ENCODE measurements around the gene HAO2.
"Not testable (repeated sequence)": the region's sequence is repeated elsewhere in the genome, so short reads cannot be mapped to it uniquely, and the experiment has no call there.

HAO2 gene

GRCh38 chr1:119347858-119348257 is 20.7 kb upstream of the HAO2 start:
- no peak for DNase-seq

GRCh38 chr1:119348941-119349340 is 19.6 kb upstream of the HAO2 start:
- DNase-seq, result no peak

GRCh38 chr1:119350866-119351265 is 17.7 kb upstream of the HAO2 start:
- DNase-seq, result not testable (repeated sequence)

DNA sequence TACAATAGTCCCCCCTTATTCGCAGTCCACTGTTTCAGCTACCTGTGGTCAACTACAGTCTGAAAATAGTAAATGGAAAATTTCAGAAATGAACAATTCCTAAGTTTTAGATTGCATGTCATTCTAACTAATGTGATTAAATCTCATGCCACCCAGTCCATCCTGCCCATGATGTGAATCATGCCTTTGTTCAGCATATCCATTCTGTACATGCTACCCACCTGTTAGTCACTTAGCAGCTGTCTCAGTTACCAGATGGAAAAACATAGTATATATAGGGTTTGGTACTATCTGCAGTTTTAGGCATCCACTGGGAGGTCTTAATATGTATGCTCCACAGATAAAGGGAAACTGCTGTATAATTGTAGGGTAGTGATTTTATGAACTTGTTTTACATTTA is 16.6 kb upstream of the HAO2 start:
- no peak for DNase-seq

DNA sequence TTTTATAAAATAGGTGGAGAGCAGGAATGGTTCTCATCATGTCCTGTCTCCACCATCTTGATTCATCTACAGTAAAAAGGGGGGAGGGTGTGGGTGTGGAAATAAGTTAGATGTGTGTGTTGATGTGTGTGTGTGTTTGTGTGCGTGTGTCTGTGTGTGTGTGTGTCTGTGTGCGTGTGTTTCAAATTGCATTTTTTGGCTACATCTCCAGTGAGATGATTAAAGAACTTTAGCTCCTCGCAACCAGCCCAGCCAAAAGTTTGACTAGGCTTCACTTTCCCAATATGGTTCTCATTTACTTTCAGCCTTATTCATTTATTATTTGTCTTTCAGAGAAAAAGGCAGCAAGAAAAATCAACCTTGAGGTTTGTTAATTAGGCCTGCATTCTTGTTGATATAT is 14.7 kb upstream of the HAO2 start:
- DNase-seq, result no peak

DNA sequence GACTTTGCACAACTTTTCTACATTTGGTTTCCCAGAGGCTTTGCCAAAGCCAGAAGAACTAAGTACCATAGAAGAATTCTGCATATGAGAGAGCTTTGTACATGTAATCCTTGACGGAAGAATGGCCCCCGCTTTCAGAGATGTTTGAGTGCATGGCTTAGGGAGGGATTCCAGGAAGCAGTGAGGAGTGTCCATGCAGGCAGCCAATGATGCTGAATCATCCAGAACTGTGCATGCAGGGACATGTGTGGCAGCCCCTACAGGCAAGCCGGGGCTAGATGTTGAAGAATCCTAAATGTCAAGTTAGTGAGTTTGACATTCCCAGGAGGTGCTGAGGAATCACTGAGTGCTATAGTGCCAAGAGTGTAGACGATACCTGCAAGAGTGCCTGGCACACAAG is 9.9 kb upstream of the HAO2 start:
- no peak for DNase-seq

- no peak for DNase-seq
Observed at GRCh38 chr1:119359730-119360129, 8.9 kb upstream of the HAO2 start.

GRCh38 chr1:119361205-119361604 is 7.4 kb upstream of the HAO2 start:
- no peak for DNase-seq

GRCh38 chr1:119361620-119362344 is 6.8 kb upstream of the HAO2 start:
- no peak for DNase-seq

GRCh38 chr1:119363162-119363561 is 5.4 kb upstream of the HAO2 start:
- DNase-seq, result no peak

- DNase-seq, result no peak
Observed at GRCh38 chr1:119364640-119365039, 3.9 kb upstream of the HAO2 start.

- no peak for DNase-seq
Observed at GRCh38 chr1:119366424-119366823, 2.2 kb upstream of the HAO2 start.

- no peak for DNase-seq
Observed at GRCh38 chr1:119367432-119368124, 1.0 kb upstream of the HAO2 start.

GRCh38 chr1:119370748-119371147 is 2.2 kb downstream of the HAO2 start:
- DNase-seq, result no peak

DNA sequence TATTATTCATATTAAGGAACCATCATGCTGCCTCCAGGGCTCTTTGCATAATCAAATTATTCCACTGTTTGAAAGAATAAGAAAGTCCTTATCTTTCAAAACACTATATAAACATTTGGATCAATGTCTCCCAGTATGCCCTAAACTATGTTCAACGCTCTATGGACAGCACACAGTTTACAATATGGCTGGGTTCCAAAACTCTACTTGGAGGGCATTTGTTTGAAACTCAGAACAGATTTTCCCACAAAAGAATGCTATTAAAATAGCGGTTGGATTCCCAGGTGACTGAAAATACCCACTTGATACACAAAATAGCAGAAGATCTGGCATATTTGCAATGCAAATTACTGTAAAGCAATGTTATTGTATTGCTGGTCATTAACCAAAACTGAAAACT is 3.2 kb downstream of the HAO2 start:
- DNase-seq, result no peak

DNA sequence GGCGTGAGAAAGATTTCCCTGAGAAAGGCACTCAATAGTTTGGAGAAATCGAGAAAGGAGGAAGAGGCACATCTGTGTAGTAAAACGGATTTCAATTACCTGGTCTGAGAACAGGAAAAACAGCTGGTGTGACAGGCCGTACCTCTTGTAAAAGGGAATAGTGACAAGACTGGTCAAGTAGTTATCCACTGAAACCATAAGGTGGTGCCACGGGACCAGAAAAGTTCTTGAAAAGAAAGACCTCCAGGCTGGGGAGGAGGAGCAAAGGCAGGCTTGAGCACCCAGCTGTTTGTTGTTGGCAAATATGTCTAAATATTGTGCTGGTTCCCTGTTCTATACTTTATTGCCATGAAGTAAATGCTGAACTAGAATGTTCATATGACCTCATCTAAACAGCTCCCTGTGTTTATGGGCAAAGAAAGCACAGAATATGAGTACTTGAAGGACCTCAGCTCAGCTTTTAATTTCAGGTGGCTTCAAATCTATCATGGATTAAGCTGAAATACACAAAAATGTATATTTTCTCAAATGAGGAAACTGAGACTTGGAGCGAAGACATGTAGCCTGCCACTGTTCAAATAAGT is 4.0 kb downstream of the HAO2 start:
- DNase-seq, result no peak

GRCh38 chr1:119373465-119373864 is 4.9 kb downstream of the HAO2 start:
- DNase-seq, result no peak

GRCh38 chr1:119374208-119374874 is 5.8 kb downstream of the HAO2 start:
- DNase-seq, result no peak

DNA sequence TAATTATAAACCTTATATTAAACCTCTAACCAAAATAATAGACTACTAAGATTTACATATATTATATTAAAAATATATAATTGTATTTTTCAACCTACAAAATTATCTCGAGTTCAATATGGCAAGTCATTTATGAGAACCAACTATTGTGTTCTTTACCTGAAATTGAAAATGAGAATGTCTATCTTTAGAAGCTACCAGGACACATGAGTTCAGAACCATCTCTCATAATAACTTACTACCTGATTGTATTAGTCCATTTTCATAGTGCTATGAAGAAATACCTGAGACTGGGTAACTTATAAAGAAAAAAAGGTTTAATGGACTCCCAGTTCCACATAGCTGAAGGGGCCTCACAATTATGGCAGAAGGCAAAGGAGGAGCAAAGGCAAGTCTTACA is 6.8 kb downstream of the HAO2 start:
- no peak for DNase-seq

- DNase-seq, result no peak
Observed at GRCh38 chr1:119376594-119376993, 8.0 kb downstream of the HAO2 start.

- not testable (repeated sequence) for DNase-seq
Observed at GRCh38 chr1:119377594-119377993, 9.0 kb downstream of the HAO2 start.

DNA sequence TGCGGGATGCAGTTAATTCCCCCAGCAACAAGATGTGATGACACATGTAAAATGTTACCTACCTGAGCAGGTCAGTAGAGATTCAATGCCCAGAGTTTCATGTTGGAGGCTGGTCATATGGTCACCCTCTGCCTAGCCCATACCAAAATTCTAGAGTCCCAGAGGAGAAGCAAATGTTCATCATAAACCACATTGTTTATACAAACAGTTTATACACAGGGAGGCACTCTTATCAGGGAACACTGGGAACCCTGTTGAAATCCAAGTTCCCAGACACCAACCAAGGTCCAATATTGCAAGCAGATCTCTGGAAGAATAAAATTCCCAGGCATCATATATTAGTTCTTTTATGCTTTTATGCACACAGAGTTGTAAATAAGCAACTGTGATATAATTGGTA is 10.5 kb downstream of the HAO2 start:
- DNase-seq, result no peak

DNA sequence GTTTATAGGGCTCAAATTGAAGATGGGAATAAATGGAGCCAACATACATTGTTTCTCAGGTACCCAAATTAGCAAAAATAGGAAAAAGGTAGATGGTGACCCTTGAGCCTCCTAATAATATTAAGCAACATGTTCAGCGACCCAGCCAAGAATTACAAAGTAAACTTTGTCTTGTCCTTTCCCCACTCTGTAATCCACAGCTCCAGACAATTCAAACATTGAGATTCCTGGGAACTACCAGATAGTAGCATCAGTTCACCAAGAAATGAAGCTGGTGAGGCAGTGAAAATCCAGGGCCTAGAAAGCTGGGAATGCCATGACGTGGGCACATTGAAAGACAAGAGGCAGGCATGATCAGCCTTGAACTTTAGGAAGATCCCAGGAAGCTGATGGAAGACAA is 11.7 kb downstream of the HAO2 start:
- no peak for DNase-seq

All from CD4-positive, alpha-beta T cell treated with Interleukin-1 beta for 1 hour (primary cell).